NCI-H146 treated with DMSO at 0.1 percent for 48 hours (cell line): ENCODE measurements around the gene DNAI4.
"Not testable (repeated sequence)": the region's sequence is repeated elsewhere in the genome, so short reads cannot be mapped to it uniquely, and the experiment has no call there.

Source experiments
- DNase-seq: peaks from one replicate; lab custom pipeline; 2025; ENCODE audit not compliant: unreplicated experiment; lab: John Stamatoyannopoulos, UW

DNAI4 gene

GRCh38 chr1:66848193-66848592 is 76.5 kb downstream of the DNAI4 start:
- DNase-seq = no peak

GRCh38 chr1:66840929-66841328 is 83.7 kb downstream of the DNAI4 start:
- DNase-seq = no peak

GRCh38 chr1:66834926-66835325 is 89.7 kb downstream of the DNAI4 start:
- no peak for DNase-seq

- DNase-seq = no peak
Measured at GRCh38 chr1:66833112-66833511, 91.5 kb downstream of the DNAI4 start.

- DNase-seq = no peak
Measured at GRCh38 chr1:66831529-66832239, 93.0 kb downstream of the DNAI4 start.

- no peak for DNase-seq
Measured at GRCh38 chr1:66824771-66825170, 99.9 kb downstream of the DNAI4 start.

GRCh38 chr1:66809736-66810326 is 114.8 kb downstream of the DNAI4 start:
- DNase-seq = no peak

- DNase-seq = no peak
Measured at GRCh38 chr1:66809245-66809644, 115.4 kb downstream of the DNAI4 start.

- DNase-seq = not testable (repeated sequence)
Measured at GRCh38 chr1:66795839-66796238, 128.8 kb downstream of the DNAI4 start.

GRCh38 chr1:66791621-66792610 is 132.7 kb downstream of the DNAI4 start:
- no peak for DNase-seq

GRCh38 chr1:66788231-66788939 is 136.3 kb downstream of the DNAI4 start:
- no peak for DNase-seq

- DNase-seq = no peak
Measured at GRCh38 chr1:66787641-66788040, 137.0 kb downstream of the DNAI4 start.

GRCh38 chr1:66785800-66786199 is 138.9 kb downstream of the DNAI4 start:
- DNase-seq = not testable (repeated sequence)

GRCh38 chr1:66779475-66780078 is 145.1 kb downstream of the DNAI4 start:
- DNase-seq = no peak

GRCh38 chr1:66778969-66779368 is 145.7 kb downstream of the DNAI4 start:
- DNase-seq = no peak

GRCh38 chr1:66778266-66778665 is 146.4 kb downstream of the DNAI4 start:
- no peak for DNase-seq

- no peak for DNase-seq
Measured at GRCh38 chr1:66777831-66778230, 146.8 kb downstream of the DNAI4 start.

- DNase-seq = no peak
Measured at GRCh38 chr1:66775646-66776045, 149.0 kb downstream of the DNAI4 start.

GRCh38 chr1:66774438-66774837 is 150.2 kb downstream of the DNAI4 start:
- DNase-seq = no peak

- DNase-seq = no peak
Measured at GRCh38 chr1:66773227-66773626, 151.4 kb downstream of the DNAI4 start.

GRCh38 chr1:66770694-66771093 is 154.0 kb downstream of the DNAI4 start:
- DNase-seq = no peak
